GM18517 (cell line): ENCODE results near the gene DIP2B.

Experiments
- ATAC-seq: cut with Tn5 transposase; IDR thresholded peaks from one replicate; pipeline ENCODE4 v1.9.1; 2021; ENCODE audit warnings: mild to moderate bottlenecking, moderate library complexity; ENCODE audit not compliant: unreplicated experiment

The DIP2B gene

DNA sequence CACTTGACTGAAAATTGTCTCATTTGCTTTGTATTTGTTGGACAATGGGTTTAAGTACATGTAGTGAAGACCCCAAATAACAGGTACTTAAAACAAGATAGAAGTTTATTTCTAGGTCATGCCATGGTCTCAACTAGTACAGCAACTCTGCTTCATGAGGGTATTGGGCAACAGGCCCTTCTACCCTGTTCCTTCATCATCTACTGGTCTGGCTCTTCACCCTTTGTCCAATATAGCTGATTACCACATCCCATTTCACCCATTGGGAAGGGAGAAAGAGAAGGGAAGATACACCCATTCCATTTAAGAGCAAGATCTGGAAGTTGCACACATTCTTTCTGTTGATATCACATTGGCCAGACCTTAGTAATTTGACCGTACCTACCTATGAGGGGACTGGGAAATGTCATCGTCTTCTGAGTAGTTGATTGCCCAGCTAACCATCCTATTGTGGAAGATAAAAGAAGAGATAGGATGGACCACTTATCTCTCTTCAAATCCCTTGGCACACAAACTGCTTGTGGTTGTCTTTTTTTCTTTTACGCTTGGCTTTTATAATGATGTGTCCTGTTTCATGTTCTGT lies 104.6 kb downstream of the DIP2B start:
- ATAC-seq: no peak

DNA sequence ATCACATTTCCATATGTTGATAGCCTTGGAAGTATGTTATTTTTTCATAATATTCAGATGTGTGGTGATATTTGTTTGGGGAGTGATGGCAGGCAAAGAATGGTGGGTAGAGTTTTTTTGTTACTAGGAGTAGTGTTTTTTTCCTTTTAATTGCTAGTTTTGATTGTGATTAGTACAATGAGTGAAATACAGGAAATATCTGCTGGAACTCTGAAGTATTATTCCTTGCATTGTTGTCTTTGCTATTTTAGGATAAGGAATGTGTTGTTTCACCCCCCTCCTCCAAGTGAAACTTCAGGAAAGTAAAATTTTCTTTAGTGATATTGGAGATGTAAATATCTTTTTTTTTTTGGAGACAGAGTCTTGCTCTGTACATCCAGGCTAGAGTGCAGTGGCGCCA lies 105.4 kb downstream of the DIP2B start:
- no peak for ATAC-seq

DNA sequence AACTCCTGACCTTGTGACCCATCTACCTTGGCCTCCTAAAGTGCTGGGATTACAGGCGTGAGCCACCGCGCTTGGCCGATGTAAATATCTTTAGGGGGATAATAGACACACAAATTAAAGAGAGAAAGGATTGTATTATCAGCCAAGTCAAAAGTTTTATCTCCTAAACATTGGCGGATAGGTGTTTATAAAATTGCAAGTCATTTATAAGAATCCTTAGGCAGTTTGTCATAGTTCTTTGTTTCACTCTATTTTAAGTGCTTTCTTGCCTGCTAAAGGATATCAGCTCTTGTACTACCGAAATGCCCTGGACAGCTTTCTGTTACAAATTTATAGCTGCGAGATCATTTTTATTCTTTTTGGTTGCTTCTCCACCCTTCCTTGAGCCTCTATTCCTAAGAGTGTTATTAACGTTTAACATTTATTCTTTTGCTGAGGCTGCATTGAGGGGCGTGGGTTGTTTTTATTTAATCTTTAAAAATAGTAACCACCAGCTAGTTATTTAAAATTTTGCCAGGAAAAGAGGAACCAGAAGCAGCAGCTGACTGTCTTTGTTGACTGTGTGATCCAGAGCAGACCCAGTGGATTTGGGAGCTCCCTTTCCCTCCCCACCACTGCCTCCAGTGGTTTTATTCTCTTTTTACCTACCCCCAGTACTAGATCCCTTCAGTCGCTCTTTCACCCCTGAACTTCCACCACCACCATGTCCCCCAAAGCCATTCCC lies 106.4 kb downstream of the DIP2B start:
- no peak for ATAC-seq

DNA sequence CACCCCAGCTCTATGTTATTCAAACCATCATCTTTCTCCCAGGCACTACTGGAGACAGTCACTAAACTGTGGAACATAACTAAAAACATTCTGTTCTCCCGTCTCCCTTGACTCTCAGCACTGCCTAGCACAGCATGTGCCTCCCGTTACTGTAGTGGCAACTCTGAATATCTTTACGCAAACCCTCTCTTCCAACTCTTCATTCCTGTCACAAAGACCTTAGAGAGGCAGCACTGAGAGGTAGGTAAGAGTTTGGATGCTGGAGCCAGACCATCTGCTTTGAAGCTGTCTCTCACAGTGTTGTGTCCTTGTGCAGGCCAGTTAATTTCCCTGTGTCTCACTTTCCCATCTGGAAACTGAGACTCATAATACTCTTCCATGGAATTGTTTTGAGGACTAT lies 108.1 kb downstream of the DIP2B start:
- ATAC-seq: no peak

GRCh38 chr12:50613463-50613862 lies 108.7 kb downstream of the DIP2B start:
- ATAC-seq: no peak

DNA sequence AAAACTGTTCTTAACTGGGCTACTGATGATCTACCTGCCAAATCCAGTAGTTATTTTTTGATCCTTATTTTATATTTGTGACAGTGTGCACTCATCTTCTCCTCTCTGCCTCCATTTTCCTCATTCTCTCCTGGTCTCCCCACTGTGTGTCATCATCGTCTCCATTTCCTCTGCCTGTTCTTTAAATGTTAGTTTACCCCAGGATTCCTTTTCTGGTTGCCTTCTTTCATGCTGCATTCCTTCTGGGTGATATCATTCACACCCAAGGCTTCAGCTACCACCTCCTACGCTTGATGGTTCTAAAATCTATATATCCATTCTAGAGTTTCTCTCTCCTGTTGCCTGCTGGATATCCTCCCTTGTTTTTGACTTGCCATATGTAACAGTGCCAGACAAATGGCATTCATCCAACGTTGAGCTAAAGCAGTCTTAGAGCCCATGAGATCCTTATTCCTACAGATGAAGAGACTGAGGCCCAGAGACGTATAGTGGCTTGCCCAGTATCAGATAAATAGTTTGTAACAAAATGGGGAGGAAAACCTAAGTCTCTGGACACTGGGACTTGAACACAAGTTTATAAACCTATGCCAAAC lies 109.5 kb downstream of the DIP2B start:
- no peak for ATAC-seq

GRCh38 chr12:50615145-50615906 lies 110.5 kb downstream of the DIP2B start:
- no peak for ATAC-seq

DNA sequence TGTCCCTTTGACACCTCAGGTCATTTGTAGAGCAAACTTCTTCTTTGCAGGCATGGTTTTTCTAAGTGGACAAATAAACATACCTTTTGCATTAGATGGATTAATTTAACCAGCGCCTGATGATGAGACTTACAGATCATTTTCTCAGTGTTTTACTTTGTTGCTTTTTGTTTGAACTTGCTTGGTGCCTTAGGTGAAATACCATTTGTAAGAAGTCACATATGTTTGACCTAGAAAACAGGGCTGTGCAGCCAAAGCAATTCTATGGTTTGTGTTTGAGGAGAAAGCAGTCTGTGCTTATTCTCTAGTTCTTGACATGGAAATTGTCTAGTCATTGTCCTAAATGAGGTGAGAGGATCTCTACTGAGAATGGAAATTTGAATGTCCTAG lies 111.1 kb downstream of the DIP2B start:
- ATAC-seq: no peak

GRCh38 chr12:50617657-50618056 lies 112.9 kb downstream of the DIP2B start:
- ATAC-seq: no peak

GRCh38 chr12:50618864-50619609 lies 114.3 kb downstream of the DIP2B start:
- ATAC-seq: no peak

- no peak for ATAC-seq
These were observed 114.8 kb downstream of the DIP2B start for GRCh38 chr12:50619610-50619958.

GRCh38 chr12:50620109-50620977 lies 115.6 kb downstream of the DIP2B start:
- ATAC-seq: no peak

DNA sequence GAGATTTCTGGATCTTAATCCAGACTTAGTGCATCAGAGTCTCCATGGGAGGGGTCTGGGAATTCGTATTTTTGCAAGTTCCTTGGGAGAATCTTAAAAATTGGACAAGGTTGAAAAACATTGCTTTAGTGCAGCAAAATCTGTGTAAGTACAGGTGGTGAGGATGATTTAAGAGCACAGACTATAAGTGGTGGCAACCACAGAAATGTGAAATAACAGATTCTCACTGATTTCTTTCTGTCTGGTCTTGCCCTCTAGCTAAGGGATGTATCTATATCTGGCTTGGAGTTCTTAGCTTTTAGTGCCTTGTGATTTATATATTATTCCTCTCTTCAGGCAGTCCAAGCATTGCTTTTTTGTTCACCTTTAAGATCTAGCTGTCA lies 116.2 kb downstream of the DIP2B start:
- ATAC-seq: no peak

DNA sequence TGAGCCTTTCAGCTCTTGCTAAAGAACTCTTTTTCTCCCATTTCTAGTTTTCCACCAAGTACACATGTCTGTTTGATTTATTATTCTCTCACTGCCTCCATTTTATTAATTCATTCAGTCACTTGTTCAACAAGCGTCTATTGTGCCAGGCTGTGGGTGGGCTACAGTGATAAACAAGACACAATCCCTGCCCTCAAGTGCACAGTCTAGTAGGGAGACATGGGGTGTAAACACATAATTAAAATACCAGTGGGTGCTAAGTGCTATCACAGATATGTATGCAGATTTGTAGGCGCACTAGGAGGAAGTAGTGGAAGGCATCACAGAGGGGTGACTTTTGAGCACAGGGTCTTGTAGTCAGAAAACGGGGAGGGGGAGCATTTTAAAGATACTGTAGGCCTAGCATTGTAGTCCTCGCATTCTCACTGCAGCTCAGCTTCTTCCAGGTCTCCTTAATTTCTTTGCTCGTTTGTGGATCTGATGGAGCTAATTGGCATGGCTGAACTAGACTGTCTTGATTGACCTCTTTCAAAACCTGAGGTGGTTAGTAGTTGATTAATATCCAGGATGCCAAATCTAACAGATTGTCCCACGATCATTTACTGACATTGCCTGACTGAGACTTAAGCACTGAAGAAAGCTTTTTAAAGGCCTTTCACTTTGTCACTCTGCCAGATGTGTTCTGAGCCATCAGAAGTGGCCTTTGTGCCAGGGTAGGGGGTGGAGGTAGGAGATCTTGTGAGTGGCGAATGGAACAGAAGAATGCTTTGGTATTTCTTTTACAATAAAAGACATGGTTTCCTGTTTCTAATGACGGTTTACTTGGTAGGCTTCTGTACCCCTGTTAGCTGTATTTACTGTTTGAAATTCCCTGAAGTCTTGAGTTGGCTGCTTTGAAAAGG lies 116.9 kb downstream of the DIP2B start:
- no peak for ATAC-seq

DNA sequence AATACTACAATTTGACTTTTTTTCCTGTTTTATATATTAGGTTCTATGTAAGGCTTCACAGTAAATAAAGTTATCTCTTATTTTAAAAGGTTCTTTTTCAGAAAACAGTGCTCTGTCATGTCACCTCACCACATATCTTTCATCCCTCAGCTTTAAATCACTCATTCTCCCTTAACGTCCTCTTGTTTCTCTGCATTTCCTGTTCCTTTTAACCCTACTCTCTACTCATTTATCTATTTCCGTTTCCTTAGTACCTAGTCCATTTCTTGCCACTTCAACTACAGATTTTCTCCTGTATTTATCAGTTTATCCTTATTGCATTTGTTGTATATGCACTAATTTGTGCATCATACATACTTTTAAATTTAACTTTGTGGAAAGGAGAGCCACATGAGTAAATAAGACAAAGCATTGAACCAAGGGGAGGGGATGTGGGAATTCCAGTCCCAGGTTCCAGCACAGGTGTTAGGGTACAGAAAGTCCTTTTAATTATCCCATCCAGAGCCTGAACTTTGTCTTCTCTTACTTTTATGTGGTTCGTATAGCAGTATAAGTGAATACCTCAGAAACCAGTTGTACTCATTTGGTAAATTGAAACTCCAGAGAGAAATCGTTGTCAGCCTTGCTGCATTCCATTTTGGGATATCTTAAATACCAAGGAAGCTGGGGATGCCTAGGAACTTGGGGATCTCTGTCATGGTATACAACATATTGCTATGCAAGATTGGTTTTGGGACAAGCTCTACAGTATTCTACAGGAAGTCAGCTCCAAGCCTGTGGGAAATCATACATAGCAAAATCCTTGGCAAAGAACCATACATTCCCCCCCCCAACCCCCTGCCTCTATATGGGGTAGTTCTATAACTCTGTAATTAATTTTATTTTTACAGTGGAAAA lies 120.5 kb downstream of the DIP2B start:
- no peak for ATAC-seq

DNA sequence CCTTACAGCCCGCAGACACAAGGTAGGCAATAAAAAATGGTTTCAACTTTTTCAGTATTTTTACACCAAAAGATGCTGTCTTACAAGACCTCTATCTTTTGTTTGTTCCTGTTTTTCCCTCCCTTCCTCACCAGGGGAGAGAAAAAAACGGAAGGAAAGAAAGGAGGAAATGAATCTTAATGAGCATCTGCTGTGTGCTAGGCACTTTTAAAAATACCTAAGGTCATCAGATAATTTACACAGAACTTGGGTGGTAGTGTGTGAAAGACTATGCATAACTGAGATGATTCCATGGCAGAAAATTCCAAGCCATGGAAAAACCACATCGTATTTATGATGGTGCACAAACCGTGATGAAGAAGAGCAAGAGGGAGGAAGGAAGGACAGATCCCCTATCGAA lies 121.2 kb downstream of the DIP2B start:
- no peak for ATAC-seq

DNA sequence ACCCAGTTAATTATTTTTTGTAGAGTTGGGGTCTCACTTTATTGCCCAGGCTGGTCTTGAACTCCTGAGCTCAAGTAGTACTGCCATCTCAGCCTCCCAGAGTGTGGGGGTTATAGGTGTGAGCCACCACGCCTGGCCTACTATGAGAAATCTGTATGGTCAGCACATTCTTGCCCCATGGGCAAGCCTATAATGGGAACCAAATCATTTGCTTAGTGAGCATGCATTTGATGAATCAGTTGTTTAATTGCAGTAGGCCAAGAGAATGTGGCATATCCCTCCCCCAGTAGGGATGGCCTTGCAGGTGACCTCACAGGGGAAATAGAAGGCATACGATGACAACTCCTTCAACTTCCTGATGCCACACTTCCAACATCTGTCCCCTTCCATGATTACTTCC lies 122.7 kb downstream of the DIP2B start:
- ATAC-seq: no peak

DNA sequence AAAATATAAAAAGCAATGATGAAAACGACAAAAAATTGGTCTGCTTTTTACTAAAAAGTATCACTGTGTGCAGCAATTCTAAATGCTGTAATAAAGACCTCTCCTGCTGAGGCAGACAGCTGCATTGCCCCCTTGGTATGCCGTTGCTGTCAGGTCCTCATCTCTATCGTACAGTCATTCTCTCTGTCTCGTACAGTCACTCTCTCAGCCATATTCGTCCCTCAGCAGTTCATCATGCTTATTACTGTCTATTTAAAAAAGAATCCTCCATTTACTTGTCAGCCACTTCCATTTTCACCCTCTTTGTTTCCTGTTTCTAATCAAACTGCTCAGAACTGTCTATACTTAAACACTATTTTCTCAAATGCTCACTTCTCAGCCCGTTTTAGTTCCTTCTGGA lies 123.6 kb downstream of the DIP2B start:
- ATAC-seq: no peak
